HL-60/S4 treated with retinoic acid at 250 ng/mL for 4 days and 3 days (cell line): ENCODE measurements around the gene SMG9.

Experiments used
- in situ Hi-C: fragments of 300-500 bp; cut with MboI; formaldehyde crosslinking; loops from 2 replicates; pipeline ENCODE4 v1.7.0; 2022; ENCODE audit warnings: low sequenced_read_pairs

SMG9 gene

GRCh38 chr19:43754503-43755255, at the start of gene SMG9:
Gene SMG9, minus strand, starts transcription at chr19:43754962. Its CDS starts 4,221 bp downstream, at chr19:43750741.
- in situ Hi-C loops = no loop called here

GRCh38 chr19:43804432-43804831, 49.7 kb upstream of the SMG9 start:
- in situ Hi-C loops = no loop called here

- in situ Hi-C loops = no loop called here
These were observed 47.6 kb upstream of the SMG9 start, which contains the start of gene LYPD5 for GRCh38 chr19:43802216-43802951. Gene LYPD5, minus strand, starts transcription at chr19:43802447. Its CDS starts 67 bp downstream, at chr19:43802380.

- in situ Hi-C loops = no loop called here
These were observed 44.9 kb upstream of the SMG9 start for GRCh38 chr19:43799502-43800142.

GRCh38 chr19:43798546-43799409, 44.0 kb upstream of the SMG9 start:
- in situ Hi-C loops = no loop called here

- in situ Hi-C loops = no loop called here
These were observed 43.3 kb upstream of the SMG9 start for GRCh38 chr19:43798026-43798545.

GRCh38 chr19:43797556-43797955, 42.8 kb upstream of the SMG9 start:
- in situ Hi-C loops = no loop called here

GRCh38 chr19:43797118-43797517, 42.4 kb upstream of the SMG9 start:
- in situ Hi-C loops = no loop called here

- in situ Hi-C loops = no loop called here
These were observed 35.8 kb upstream of the SMG9 start for GRCh38 chr19:43790587-43790986.

- in situ Hi-C loops = no loop called here
These were observed 34.3 kb upstream of the SMG9 start for GRCh38 chr19:43789029-43789428.

- in situ Hi-C loops = no loop called here
These were observed 31.9 kb upstream of the SMG9 start for GRCh38 chr19:43786665-43787064.

- in situ Hi-C loops = no loop called here
These were observed 30.4 kb upstream of the SMG9 start for GRCh38 chr19:43784981-43785808.

GRCh38 chr19:43784241-43784980, 29.6 kb upstream of the SMG9 start:
- in situ Hi-C loops = no loop called here

GRCh38 chr19:43783636-43784035, 28.9 kb upstream of the SMG9 start:
- in situ Hi-C loops = no loop called here

GRCh38 chr19:43782689-43783231, 28.0 kb upstream of the SMG9 start:
- in situ Hi-C loops = no loop called here

- in situ Hi-C loops = no loop called here
These were observed 27.5 kb upstream of the SMG9 start for GRCh38 chr19:43782311-43782660.

GRCh38 chr19:43781630-43782310, 27.0 kb upstream of the SMG9 start:
- in situ Hi-C loops = no loop called here
